ENCODE data around the gene RBBP8NL. TPM values are rescaled to one million over a fixed set of nuclear protein-coding genes. Genes with fewer than 3 reads are reported as not detected.

The RBBP8NL gene
- total RNA-seq, 1 experiment from 2014 or later: not detected

DNA sequence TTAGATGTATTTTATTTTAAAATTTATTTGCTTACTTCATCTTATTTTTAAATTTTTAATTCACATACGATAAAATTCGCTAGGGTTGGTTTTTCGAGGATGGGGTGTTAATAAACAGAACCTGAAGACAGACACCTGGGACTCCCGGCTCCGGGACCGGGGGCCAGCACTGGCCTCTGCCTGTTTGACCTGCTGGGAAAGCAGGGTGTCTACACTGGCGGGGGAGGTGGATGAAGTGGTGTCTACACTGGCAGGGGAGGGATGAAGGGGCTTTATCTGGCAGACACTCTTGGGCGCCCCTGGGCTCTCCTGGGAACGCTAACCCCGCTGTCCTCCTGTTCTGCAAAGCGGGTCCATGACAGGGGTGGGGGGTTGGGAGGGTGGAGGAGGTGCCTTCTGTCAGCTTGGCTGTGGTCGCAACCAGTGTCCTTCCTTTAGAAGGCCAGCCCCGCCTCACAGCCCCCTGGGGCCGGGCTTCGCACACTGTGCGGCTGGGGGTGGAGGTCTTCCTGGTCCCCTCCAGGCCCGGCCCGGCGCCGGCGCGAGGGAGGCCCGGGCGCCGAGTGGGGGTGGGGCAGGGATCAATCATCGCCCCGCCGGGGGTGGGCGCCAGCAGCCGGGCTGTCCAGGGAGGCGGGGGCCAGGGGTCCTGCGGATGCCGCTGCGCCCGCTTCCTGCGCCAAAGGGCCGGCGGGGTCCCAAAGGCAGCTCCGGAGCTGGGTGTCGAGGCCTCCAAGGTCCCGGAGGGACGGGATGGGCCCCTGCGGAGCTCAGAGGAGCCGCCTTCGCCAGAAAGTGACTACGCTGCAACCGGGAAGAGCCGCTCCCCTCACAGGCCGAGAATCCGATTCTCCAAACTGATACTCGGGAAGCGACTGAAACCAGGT lies 46.6 kb upstream of the RBBP8NL start:
- H3K27me3 ChIP-seq (ENCODE audit: control insufficient read depth, insufficient read depth, low read length): no peaks in the 10 kb centered on the region
- DNase-seq (ENCODE audit: low read depth, low spot score): no peak
- POLR2A ChIA-PET: interaction anchor here (1.2 kb wide), 1 partner anchor 143 kb away, joined by 5 read pairs; no protein-coding TSS in a partner anchor
- H3K9me3 ChIP-seq (ENCODE audit: control insufficient read depth, insufficient read depth, low read depth, low read length): no peaks in the 10 kb centered on the region
- H3K36me3 ChIP-seq (ENCODE audit: control insufficient read depth, insufficient read depth, low read length): peaks cover 2% of the 10 kb centered on the region; the same call in 1 of the 2 replicates
- peak overlapping the region; percentile 57 to 69 for H3K4me3 ChIP-seq (ENCODE audit: low read depth in 2 of 2, low read length in 2 of 2)
- TF ChIP-seq, protein P1, sequence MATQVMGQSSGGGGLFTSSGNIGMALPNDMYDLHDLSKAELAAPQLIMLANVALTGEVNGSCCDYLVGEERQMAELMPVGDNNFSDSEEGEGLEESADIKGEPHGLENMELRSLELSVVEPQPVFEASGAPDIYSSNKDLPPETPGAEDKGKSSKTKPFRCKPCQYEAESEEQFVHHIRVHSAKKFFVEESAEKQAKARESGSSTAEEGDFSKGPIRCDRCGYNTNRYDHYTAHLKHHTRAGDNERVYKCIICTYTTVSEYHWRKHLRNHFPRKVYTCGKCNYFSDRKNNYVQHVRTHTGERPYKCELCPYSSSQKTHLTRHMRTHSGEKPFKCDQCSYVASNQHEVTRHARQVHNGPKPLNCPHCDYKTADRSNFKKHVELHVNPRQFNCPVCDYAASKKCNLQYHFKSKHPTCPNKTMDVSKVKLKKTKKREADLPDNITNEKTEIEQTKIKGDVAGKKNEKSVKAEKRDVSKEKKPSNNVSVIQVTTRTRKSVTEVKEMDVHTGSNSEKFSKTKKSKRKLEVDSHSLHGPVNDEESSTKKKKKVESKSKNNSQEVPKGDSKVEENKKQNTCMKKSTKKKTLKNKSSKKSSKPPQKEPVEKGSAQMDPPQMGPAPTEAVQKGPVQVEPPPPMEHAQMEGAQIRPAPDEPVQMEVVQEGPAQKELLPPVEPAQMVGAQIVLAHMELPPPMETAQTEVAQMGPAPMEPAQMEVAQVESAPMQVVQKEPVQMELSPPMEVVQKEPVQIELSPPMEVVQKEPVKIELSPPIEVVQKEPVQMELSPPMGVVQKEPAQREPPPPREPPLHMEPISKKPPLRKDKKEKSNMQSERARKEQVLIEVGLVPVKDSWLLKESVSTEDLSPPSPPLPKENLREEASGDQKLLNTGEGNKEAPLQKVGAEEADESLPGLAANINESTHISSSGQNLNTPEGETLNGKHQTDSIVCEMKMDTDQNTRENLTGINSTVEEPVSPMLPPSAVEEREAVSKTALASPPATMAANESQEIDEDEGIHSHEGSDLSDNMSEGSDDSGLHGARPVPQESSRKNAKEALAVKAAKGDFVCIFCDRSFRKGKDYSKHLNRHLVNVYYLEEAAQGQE (IDR thresholded peaks at IDR 0.05; ENCODE audit: insufficient read depth in 1 of 2, low read depth in 2 of 2, low read length in 1 of 2): no peak
- TF ChIP-seq TCF7L2 (IDR thresholded peaks at IDR 0.05; ENCODE audit: low read depth, low read length) (peak; percentile 75; the same call in 1 of the 2 replicates), SIN3A (IDR thresholded peaks at IDR 0.05; ENCODE audit: borderline replicate concordance, insufficient read depth, low read depth, low read length) (no peak), POLR2AphosphoS5 (IDR thresholded peaks at IDR 0.05; ENCODE audit: low read depth, low read length) (no peak)
- intact Hi-C loops (cut with micrococcal nuclease; ENCODE audit: unreplicated experiment) (loop anchor here (10.0 kb wide), 1 partner anchor 321 kb away; the partner anchor contains the start of gene MRGBP), in situ Hi-C loops (cut with HindIII; ENCODE audit: low pct_unique_long_range_greater_than_20kb, low sequenced_read_pairs) (no loop called here)
- CTCF ChIA-PET: no interaction called here
- ATAC-seq: no peak
- H3K4me1 ChIP-seq (ENCODE audit: control insufficient read depth, insufficient read depth, low read length): peaks cover 36% of the 10 kb centered on the region
- peak overlapping the region; percentile 97 for H3K27ac ChIP-seq (ENCODE audit: low read length)
- BruUV-seq (replicated peaks): TSS peak; percentile 79

DNA sequence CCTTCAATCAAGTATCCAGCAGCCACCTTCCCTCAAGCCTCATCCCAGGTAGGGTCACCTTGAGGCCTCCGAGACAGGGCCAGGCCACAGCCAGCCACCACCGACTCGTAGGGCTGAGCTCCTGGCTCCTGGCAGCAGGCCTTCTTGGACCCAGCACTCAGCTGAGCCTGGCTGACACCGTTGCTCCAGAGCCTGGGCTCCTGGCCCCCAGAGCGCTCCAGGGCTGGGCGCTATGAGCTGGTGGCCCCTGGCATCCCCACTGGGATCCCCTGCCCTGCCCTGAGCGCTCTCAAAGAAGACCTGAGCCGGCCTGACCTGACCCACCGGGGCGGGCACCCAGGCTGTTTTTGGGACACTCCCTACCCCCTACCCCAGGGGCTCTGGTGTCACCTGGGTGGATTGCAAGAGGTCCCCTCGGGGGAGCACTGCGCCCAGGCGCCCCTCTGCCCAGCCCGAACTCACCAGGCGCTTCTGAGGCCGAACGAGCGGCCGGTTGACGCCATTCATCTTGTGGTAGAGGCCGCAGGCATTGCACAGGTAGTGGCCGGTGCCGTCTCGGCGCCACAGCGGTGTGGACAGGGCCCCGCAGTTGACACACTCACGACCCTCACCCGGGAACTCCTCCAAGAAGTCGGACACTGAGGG lies 45.7 kb upstream of the RBBP8NL start:
- Histone ChIP-seq H3K4me3 (ENCODE audit: low read depth in 2 of 2, low read length in 2 of 2) (peak overlapping the region; percentile 57 to 69), H3K9me3 (ENCODE audit: control insufficient read depth, insufficient read depth, low read depth, low read length) (no peaks in the 10 kb centered on the region), H3K27ac (ENCODE audit: low read length) (peak overlapping the region; percentile 97), H3K27me3 (ENCODE audit: control insufficient read depth, insufficient read depth, low read length) (no peaks in the 10 kb centered on the region), H3K36me3 (ENCODE audit: control insufficient read depth, insufficient read depth, low read length) (peaks cover 2% of the 10 kb centered on the region; the same call in 1 of the 2 replicates), H3K4me1 (ENCODE audit: control insufficient read depth, insufficient read depth, low read length) (peaks cover 30% of the 10 kb centered on the region)
- ChIA-PET CTCF (interaction anchor here (0.7 kb wide), 1 partner anchor 9 kb away, joined by 3 read pairs; no protein-coding TSS in a partner anchor), POLR2A (interaction anchor here (0.6 to 1.2 kb wide), 2 partner anchors 144 to 243 kb away, joined by 3 to 5 read pairs; no protein-coding TSS in a partner anchor)
- peak; percentile 14; the same call in 1 of the 2 replicates for ATAC-seq
- BruUV-seq (replicated peaks): no TSS peak
- no peak for DNase-seq (ENCODE audit: low read depth, low spot score)
- in situ Hi-C loops (cut with HindIII; ENCODE audit: low pct_unique_long_range_greater_than_20kb, low sequenced_read_pairs) (no loop called here), intact Hi-C loops (cut with micrococcal nuclease; ENCODE audit: unreplicated experiment) (loop anchor here (10.0 kb wide), 1 partner anchor 322 kb away; the partner anchor contains the start of gene MRGBP)
- TF ChIP-seq, protein P1 (IDR thresholded peaks at IDR 0.05; ENCODE audit: insufficient read depth in 1 of 2, low read depth in 2 of 2, low read length in 1 of 2): 0 out of 4 replicates have a peak, but pooled peaks of 1 of the 2 experiments have one; percentile 15
- no peak for TF ChIP-seq SIN3A (IDR thresholded peaks at IDR 0.05; ENCODE audit: borderline replicate concordance, insufficient read depth, low read depth, low read length)
